Mesodermal cell (in vitro differentiated cells): Measurements from ENCODE around the gene GPNMB. TPM values are rescaled to one million over a fixed set of nuclear protein-coding genes. Genes with fewer than 3 reads are reported as not detected.
"Not testable (repeated sequence)": the region's sequence is repeated elsewhere in the genome, so short reads cannot be mapped to it uniquely, and the experiment has no call there.

ENCODE experiments used
- H3K27ac ChIP-seq: 2 replicates; pipeline ENCODE4 v1.7.0; 2013; ENCODE audit warnings: mild to moderate bottlenecking, low read depth, low read length, moderate library complexity; ENCODE audit not compliant: severe bottlenecking
- H3K36me3 ChIP-seq: 2 replicates; pipeline ENCODE4 v1.7.1; 2013; ENCODE audit warnings: mild to moderate bottlenecking, low read length, moderate library complexity; ENCODE audit not compliant: control insufficient read depth, insufficient read depth
- H3K4me1 ChIP-seq: one replicate; pipeline ENCODE4 v1.7.1; 2013; ENCODE audit warnings: mild to moderate bottlenecking, low read length; ENCODE audit not compliant: insufficient read depth, control insufficient read depth, poor library complexity, severe bottlenecking
- H3K4me3 ChIP-seq: 2 replicates; pipeline ENCODE4 v1.7.0; 2013; ENCODE audit warnings: low read length, control low read depth, mild to moderate bottlenecking; ENCODE audit not compliant: insufficient read depth, poor library complexity, severe bottlenecking; ENCODE audit errors: extremely low read depth
- H3K9me3 ChIP-seq: 2 replicates; pipeline ENCODE4 v1.7.1; 2013; ENCODE audit warnings: mild to moderate bottlenecking, low read length, moderate library complexity; ENCODE audit not compliant: control insufficient read depth
- WGBS, 2 experiments: methylation state at CpG; one replicate each; pipeline ENCODE4 v1.1.5; 2013; ENCODE audit warnings: missing lambda C conversion rate in 2 of 2; ENCODE audit not compliant: insufficient coverage in 2 of 2; 5-methylcytosine and 5-hydroxymethylcytosine counted together
- polyA plus RNA-seq, 2 experiments: library from polyadenylated mRNA; stranded (reverse); fragments of 50-300 nt; gene quantifications; one replicate each; pipeline ENCODE4 v1.2.3, GENCODE V29; 2013

Gene GPNMB
- polyA plus RNA-seq (2013, experiment 1 of 2), result 1.1 TPM
- 0.86 TPM for polyA plus RNA-seq (2013, experiment 2 of 2)

GRCh38 chr7:23246555-23246954 is at the start of gene GPNMB:
GPNMB (plus strand) TSS chr7:23246775; CDS start chr7:23246858, 83 bp downstream.
- Histone ChIP-seq H3K36me3 (no peaks in the 10 kb centered on the region), H3K4me3 (no peak within 1 kb of the TSS), H3K4me1 (no peaks in the 10 kb centered on the region), H3K9me3 (no peaks in the 10 kb centered on the region), H3K27ac (no peak within 1 kb of the TSS)
- 85 to 87% methylated on average over 5 to 7 of the region's 7 CpGs for WGBS, 2 experiments

GRCh38 chr7:23197745-23198144 is 48.8 kb upstream of the GPNMB start:
- H3K27ac ChIP-seq, H3K4me1 ChIP-seq, H3K9me3 ChIP-seq, H3K4me3 ChIP-seq: not testable (repeated sequence)
- whole genome bisulfite sequencing, 2 experiments, result 77 to 80% methylated on average over 2 to 4 of the region's 5 CpGs
- H3K36me3 ChIP-seq, result peaks cover 60% of the 10 kb centered on the region

GRCh38 chr7:23200331-23200730 is 46.2 kb upstream of the GPNMB start:
- H3K36me3 ChIP-seq, result peaks cover 50% of the 10 kb centered on the region
- 93 to 100% methylated on average over 1 to 2 of the region's 2 CpGs for WGBS, 2 experiments
- H3K9me3 ChIP-seq, result no peaks in the 10 kb centered on the region
- H3K27ac ChIP-seq, result no peak overlapping the region
- H3K4me1 ChIP-seq, result no peaks in the 10 kb centered on the region
- H3K4me3 ChIP-seq, result no peak overlapping the region

- Histone ChIP-seq H3K4me1 (no peaks in the 10 kb centered on the region), H3K27ac (no peak overlapping the region), H3K4me3 (no peak overlapping the region), H3K9me3 (no peaks in the 10 kb centered on the region), H3K36me3 (peaks cover 24% of the 10 kb centered on the region)
- WGBS, 2 experiments, result no CpG with 5 or more reads among the region's 1 CpG
These were observed 42.3 kb upstream of the GPNMB start for GRCh38 chr7:23204241-23204640.

- H3K9me3 ChIP-seq, result no peaks in the 10 kb centered on the region
- peaks cover 11% of the 10 kb centered on the region for H3K36me3 ChIP-seq
- H3K4me3 ChIP-seq, result no peak overlapping the region
- 83% methylated on average over 2 of the region's 2 CpGs; no CpG with 5 or more reads in 1 of the 2 experiments for WGBS, 2 experiments
- no peaks in the 10 kb centered on the region for H3K4me1 ChIP-seq
- no peak overlapping the region for H3K27ac ChIP-seq
These were observed 41.0 kb upstream of the GPNMB start for GRCh38 chr7:23205577-23205908.

- Histone ChIP-seq H3K4me1 (no peaks in the 10 kb centered on the region), H3K4me3 (no peak overlapping the region), H3K27ac (no peak overlapping the region), H3K9me3 (no peaks in the 10 kb centered on the region), H3K36me3 (peaks cover 8% of the 10 kb centered on the region)
- 95% methylated on average over 40 to 65 of the region's 76 CpGs for WGBS, 2 experiments
These were observed 40.4 kb upstream of the GPNMB start for GRCh38 chr7:23205909-23206767.

- H3K27ac ChIP-seq, result no peak overlapping the region
- H3K9me3 ChIP-seq, result no peaks in the 10 kb centered on the region
- no peaks in the 10 kb centered on the region for H3K36me3 ChIP-seq
- WGBS, 2 experiments, result no CpG with 5 or more reads among the region's 2 CpGs
- no peak overlapping the region for H3K4me3 ChIP-seq
- no peaks in the 10 kb centered on the region for H3K4me1 ChIP-seq
These were observed 39.6 kb upstream of the GPNMB start for GRCh38 chr7:23207021-23207420.

GRCh38 chr7:23207884-23208283 is 38.7 kb upstream of the GPNMB start:
- Histone ChIP-seq H3K4me1 (no peaks in the 10 kb centered on the region), H3K36me3 (no peaks in the 10 kb centered on the region), H3K4me3 (no peak overlapping the region), H3K27ac (no peak overlapping the region), H3K9me3 (no peaks in the 10 kb centered on the region)
- 60% methylated on average over 1 of the region's 3 CpGs; no CpG with 5 or more reads in 1 of the 2 experiments for WGBS, 2 experiments

GRCh38 chr7:23208316-23208715 is 38.3 kb upstream of the GPNMB start:
- Histone ChIP-seq H3K9me3 (no peaks in the 10 kb centered on the region), H3K36me3 (no peaks in the 10 kb centered on the region), H3K4me3 (no peak overlapping the region), H3K27ac (no peak overlapping the region), H3K4me1 (no peaks in the 10 kb centered on the region)
- 87% methylated on average over 2 of the region's 4 CpGs; no CpG with 5 or more reads in 1 of the 2 experiments for WGBS, 2 experiments

- WGBS, 2 experiments, result no CpG with 5 or more reads among the region's 2 CpGs
- Histone ChIP-seq H3K36me3 (no peaks in the 10 kb centered on the region), H3K27ac (no peak overlapping the region), H3K4me1 (no peaks in the 10 kb centered on the region), H3K9me3 (no peaks in the 10 kb centered on the region), H3K4me3 (no peak overlapping the region)
These were observed 36.1 kb upstream of the GPNMB start for GRCh38 chr7:23210506-23210905.

GRCh38 chr7:23211589-23211988 is 35.0 kb upstream of the GPNMB start:
- Histone ChIP-seq H3K4me1 (no peaks in the 10 kb centered on the region), H3K9me3 (no peaks in the 10 kb centered on the region), H3K4me3 (no peak overlapping the region), H3K27ac (no peak overlapping the region), H3K36me3 (no peaks in the 10 kb centered on the region)
- WGBS, 2 experiments, result 85 to 92% methylated on average over 5 of the region's 11 CpGs
